ENCODE results near the gene SRGAP3. TPM values are rescaled to one million over a fixed set of nuclear protein-coding genes. Genes with fewer than 3 reads are reported as not detected.

SRGAP3 gene
- total and polyA plus RNA-seq, 2 donors (not counting 1 experiment from before 2014, with no cell fraction given) = 1.4 to 1.5 TPM

- Histone ChIP-seq H3K9me3 (ENCODE audit: control extremely low read depth in 1 of 3, control insufficient read depth in 2 of 3, insufficient read depth in 1 of 3, low read length in 2 of 3) (peaks cover 0 to 3% (median 0%) of the 10 kb centered on the region in 3 donors), H4K20me1 (ENCODE audit: control insufficient read depth, insufficient read depth, low read length, poor library complexity, severe bottlenecking) (no peaks in the 10 kb centered on the region), H3K4me3 (ENCODE audit: control extremely low read depth in 1 of 5, extremely low read depth in 1 of 5, insufficient read depth in 1 of 5, low read depth in 2 of 5, low read length in 4 of 5) (no peak overlapping the region), H3K79me2 (ENCODE audit: control insufficient read depth, insufficient read depth, low read length) (no peaks in the 10 kb centered on the region), H3K36me3 (replicated peaks in 1 of 2; ENCODE audit: control extremely low read depth in 1 of 2, control insufficient read depth in 1 of 2, extremely low read depth in 1 of 2, insufficient read depth in 2 of 2, low read length in 1 of 2) (no peaks in the 10 kb centered on the region), H3K4me1 (ENCODE audit: control insufficient read depth in 2 of 2, insufficient read depth in 2 of 2, low read length in 2 of 2) (no peaks in the 10 kb centered on the region), H3K9ac (ENCODE audit: low read length) (no peak overlapping the region), H3K4me2 (replicated peaks; ENCODE audit: low read depth, low read length, poor library complexity, severe bottlenecking) (no peak overlapping the region), H3K27ac (ENCODE audit: low read length in 2 of 2) (no peak overlapping the region), H2AFZ (ENCODE audit: insufficient read depth, low read depth, low read length, poor library complexity, severe bottlenecking) (no peak overlapping the region), H3K27me3 (replicated peaks in 1 of 4; ENCODE audit: control extremely low read depth in 1 of 4, control insufficient read depth in 3 of 4, insufficient read depth in 4 of 4, low read length in 3 of 4) (peaks cover 0 to 4% (median 0%) of the 10 kb centered on the region in 4 experiments)
- Mint-ChIP-seq H3K4me3 (no peak overlapping the region), H3K4me1 (no peaks in the 10 kb centered on the region), H3K9me3 (ENCODE audit: insufficient read depth) (no peaks in the 10 kb centered on the region), H3K27me3 (peaks cover 3% of the 10 kb centered on the region), H3K27ac (no peak overlapping the region)
- POLR2A ChIA-PET = no interaction called here
- TF ChIP-seq CTCF (IDR thresholded peaks at IDR 0.05) = no peak
- no peak for TF ChIP-seq EZH2 (IDR thresholded peaks at IDR 0.05; ENCODE audit: borderline replicate concordance, insufficient read depth, low read depth, low read length, poor library complexity, severe bottlenecking)
- intact Hi-C loops (cut with micrococcal nuclease) = no loop called here
- DNase-seq = no peak
- CTCF ChIA-PET = no interaction called here
- WGBS (ENCODE audit: insufficient coverage) = 79% methylated on average over 4 of the region's 5 CpGs
- ATAC-seq (ENCODE audit: low read depth) = no peak
Observed at GRCh38 chr3:9100513-9100894, 148.9 kb downstream of the SRGAP3 start.

- Histone ChIP-seq H2AFZ (ENCODE audit: insufficient read depth, low read depth, low read length, poor library complexity, severe bottlenecking) (no peak overlapping the region), H3K4me3 (ENCODE audit: control extremely low read depth in 1 of 5, extremely low read depth in 1 of 5, insufficient read depth in 1 of 5, low read depth in 2 of 5, low read length in 4 of 5) (no peak overlapping the region), H3K27me3 (replicated peaks in 1 of 4; ENCODE audit: control extremely low read depth in 1 of 4, control insufficient read depth in 3 of 4, insufficient read depth in 4 of 4, low read length in 3 of 4) (peaks cover 0 to 4% (median 0%) of the 10 kb centered on the region in 4 experiments), H3K36me3 (replicated peaks in 1 of 2; ENCODE audit: control extremely low read depth in 1 of 2, control insufficient read depth in 1 of 2, extremely low read depth in 1 of 2, insufficient read depth in 2 of 2, low read length in 1 of 2) (no peaks in the 10 kb centered on the region), H3K9ac (ENCODE audit: low read length) (no peak overlapping the region), H3K4me2 (replicated peaks; ENCODE audit: low read depth, low read length, poor library complexity, severe bottlenecking) (no peak overlapping the region), H3K4me1 (ENCODE audit: control insufficient read depth in 2 of 2, insufficient read depth in 2 of 2, low read length in 2 of 2) (no peaks in the 10 kb centered on the region), H4K20me1 (ENCODE audit: control insufficient read depth, insufficient read depth, low read length, poor library complexity, severe bottlenecking) (no peaks in the 10 kb centered on the region), H3K9me3 (ENCODE audit: control extremely low read depth in 1 of 3, control insufficient read depth in 2 of 3, insufficient read depth in 1 of 3, low read length in 2 of 3) (peaks cover 0 to 3% (median 0%) of the 10 kb centered on the region in 3 donors), H3K27ac (ENCODE audit: low read length in 2 of 2) (no peak overlapping the region), H3K79me2 (ENCODE audit: control insufficient read depth, insufficient read depth, low read length) (no peaks in the 10 kb centered on the region)
- 92% methylated on average over 10 of the region's 12 CpGs for WGBS (ENCODE audit: insufficient coverage)
- ChIA-PET POLR2A (no interaction called here), CTCF (no interaction called here)
- DNase-seq = no peak
- TF ChIP-seq EZH2 (IDR thresholded peaks at IDR 0.05; ENCODE audit: borderline replicate concordance, insufficient read depth, low read depth, low read length, poor library complexity, severe bottlenecking) (no peak), CTCF (IDR thresholded peaks at IDR 0.05) (no peak)
- H3K4me3 Mint-ChIP-seq = no peak overlapping the region
- no peak overlapping the region for H3K27ac Mint-ChIP-seq
- no peak for ATAC-seq (ENCODE audit: low read depth)
- intact Hi-C loops (cut with micrococcal nuclease) = no loop called here
- H3K27me3 Mint-ChIP-seq = peaks cover 3% of the 10 kb centered on the region
- H3K4me1 Mint-ChIP-seq = no peaks in the 10 kb centered on the region
- no peaks in the 10 kb centered on the region for H3K9me3 Mint-ChIP-seq (ENCODE audit: insufficient read depth)
Observed at GRCh38 chr3:9099702-9100512, 149.5 kb downstream of the SRGAP3 start.

Measured in B cell (primary cell).